HG03460 (cell line): ENCODE data around the gene CGB7.

ENCODE experiments used
- ATAC-seq: cut with Tn5 transposase; IDR thresholded peaks from one replicate; pipeline ENCODE4 v1.9.1; 2021; ENCODE audit not compliant: unreplicated experiment

CGB7 gene

DNA sequence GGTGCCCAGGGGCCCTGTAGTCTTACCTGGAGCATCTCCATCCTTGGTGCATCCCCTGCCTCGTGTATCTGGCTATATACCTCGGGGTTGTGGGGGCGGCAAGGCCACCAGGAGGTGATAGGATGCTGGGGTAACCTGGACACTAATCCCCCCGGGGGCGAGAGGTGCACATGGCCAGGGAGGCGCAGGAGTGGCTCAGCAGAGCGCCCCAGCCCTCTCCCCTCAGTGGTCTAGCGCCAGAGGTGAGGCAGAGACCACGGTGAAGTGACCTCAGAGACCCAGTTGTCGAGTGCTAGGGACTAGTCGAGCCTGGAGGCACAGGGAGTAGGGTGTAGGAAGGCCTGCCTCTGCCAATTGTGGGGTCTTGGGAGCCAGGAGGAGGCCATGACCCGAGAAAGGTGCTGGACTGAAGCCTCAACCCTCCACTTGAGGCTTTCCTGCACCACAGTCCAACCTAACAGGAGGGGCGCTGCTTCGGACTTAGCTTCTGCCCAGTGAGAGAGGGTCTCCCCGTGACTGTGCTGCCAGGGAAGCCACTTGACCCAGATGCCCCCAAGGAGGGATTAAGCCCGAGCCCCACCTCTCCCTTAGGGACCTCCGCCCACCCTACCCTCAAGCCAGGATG, 40.4 kb downstream of the CGB7 start, which contains the start of gene LHB:
Gene LHB (minus strand): TSS at position 51 of the 625 bp plus-strand sequence. CDS start 10 bp downstream, at position 41.
- no peak for ATAC-seq

DNA sequence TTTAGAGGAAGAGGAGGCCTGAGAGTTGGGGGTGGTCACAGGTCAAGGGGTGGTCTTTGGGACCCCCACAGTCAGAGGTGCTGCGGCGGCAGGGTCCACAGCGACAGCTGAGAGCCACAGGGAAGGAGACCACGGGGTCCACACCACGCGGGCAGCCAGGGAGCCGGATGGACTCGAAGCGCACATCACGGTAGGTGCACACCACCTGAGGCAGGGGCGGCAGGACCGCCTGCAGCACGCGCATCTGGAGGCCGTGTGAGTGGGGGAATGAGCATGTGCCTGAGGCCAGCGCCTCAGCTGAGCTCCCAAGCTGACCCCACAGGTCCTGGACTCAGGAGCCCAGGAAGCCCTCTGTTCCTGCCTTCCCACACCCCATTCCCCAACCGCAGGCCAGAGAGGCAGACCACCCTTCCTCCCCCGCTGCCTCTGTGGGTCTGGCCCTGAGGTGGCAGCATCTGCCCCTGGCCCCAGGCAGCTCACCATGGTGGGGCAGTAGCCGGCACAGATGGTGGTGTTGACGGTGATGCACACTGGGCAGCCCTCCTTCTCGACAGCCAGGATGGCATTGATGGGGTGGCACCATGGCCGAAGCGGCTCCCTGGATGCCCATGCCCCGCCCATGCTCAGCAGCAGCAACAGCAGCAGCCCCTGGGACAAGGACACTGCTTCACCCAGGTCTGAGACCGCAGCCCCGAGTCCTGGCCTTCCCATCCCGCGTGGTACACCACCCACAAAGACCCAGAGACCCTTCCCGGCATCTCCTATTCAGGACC, 41.3 kb downstream of the CGB7 start:
- ATAC-seq: no peak

DNA sequence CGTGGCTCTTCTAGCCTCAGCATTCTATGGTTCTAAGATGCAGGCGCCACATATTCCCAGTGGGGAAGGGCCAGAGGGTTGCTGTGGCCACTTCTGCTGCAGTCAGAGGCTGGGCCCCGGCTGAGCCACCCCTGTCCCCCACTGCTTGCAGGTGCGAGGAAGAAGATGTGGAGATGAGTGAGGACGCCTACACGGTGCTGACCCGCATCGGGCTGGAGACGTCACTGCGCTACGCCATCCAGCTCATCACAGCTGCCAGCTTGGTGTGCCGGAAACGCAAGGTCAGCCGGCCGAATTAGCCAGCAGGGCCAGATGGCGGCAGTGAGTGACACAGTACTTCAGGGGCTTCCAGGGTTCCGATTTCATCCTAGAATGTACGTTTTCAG, 42.7 kb downstream of the CGB7 start:
- ATAC-seq: no peak

DNA sequence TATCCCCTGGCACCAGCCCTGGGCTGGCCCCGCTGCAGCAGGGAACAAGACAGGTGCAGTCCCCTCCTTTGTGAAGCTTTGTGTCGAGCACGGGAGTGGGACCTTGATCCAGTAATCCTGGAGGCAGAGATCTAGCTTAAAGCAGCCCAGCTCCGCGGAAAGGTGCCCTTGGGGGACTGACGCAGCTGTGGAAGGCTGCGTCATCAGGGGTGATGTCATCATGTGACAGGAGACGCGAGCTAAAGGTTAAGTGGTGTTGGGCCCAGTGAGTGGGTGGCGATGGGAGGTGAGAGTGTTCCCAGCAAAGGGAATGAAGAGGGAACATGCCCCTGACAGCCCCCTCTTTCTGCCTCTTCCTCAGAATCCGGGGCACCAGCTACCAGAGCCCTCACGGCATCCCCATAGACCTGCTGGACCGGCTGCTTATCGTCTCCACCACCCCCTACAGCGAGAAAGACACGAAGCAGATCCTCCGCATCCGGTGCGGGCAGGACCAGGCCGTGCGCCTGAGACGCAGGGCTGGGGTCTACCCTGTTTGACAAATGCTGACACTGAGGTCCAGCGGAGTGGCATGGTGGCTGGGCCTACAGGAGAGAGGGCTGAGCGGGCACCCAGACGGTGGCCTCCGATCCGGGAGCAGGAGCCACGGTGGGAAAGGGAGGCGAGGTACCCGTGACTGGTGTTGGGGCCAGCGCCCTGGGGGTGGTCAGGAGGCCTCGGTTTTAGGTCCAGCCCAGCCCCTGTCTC, 43.3 kb downstream of the CGB7 start:
- ATAC-seq: no peak

DNA sequence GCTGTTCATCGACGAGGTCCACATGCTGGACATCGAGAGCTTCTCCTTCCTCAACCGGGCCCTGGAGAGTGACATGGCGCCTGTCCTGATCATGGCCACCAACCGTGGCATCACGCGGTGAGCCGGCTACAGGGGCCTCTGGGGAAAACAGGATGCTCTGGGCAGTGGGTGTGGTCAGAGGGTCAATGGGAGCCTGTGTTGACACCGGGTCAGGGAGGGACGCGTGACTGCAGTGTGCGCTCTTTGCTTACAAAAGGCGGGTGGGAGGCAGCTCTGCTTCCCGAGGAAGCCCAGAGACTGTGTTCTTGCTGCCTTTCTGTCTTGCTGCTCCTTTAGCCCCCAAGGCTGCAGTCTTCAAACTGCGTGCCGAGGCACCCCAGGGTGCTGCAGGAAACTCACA, 46.4 kb downstream of the CGB7 start:
- no peak for ATAC-seq

DNA sequence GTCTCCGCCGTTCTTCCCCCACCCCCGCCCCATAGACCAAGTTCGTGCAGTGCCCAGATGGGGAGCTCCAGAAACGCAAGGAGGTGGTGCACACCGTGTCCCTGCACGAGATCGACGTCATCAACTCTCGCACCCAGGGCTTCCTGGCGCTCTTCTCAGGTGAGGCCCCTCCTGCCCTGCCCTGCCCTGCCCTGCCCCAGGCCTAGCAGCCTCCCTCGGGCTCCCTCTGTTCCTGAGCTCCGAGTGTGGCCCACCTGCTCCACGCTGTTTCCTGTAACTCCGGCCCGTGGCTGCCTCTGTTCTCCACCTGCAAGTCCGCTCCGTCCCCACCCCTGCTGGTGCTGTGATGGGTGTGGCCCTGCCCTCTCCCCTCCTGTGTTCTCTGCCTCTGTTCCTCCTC, 47.1 kb downstream of the CGB7 start:
- no peak for ATAC-seq

DNA sequence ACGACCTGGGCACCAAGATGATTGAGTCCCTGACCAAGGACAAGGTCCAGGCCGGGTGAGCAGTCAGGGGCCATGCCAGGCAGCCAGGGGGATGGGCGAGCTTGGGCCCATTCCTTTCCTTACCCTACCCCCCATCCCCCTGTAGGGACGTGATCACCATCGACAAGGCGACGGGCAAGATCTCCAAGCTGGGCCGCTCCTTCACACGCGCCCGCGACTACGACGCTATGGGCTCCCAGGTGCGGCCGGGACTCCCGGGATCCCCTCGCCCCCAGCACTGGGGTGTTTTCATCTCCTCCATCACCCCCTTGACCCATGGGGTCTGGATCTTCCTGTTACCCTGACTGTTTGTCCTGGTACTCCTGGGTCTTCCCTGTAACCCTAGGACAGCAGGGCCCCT, 47.7 kb downstream of the CGB7 start:
- ATAC-seq: no peak

DNA sequence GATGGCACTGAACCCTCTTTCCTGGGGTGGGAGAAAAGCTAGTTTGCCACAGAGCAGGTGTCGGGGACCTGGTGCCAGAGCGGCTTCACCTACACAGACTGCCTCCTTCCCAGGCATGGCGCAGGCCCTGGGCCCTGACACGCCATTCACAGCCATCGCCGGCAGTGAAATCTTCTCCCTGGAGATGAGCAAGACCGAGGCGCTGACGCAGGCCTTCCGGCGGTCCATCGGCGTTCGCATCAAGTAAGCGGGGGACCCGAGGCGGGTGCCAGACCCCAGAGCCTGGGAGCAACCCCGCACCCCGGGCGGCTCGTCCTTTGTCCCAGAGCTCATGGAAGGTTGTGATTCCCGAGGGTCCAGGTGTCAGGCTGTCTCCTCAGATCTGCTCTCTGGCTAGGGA, 50.6 kb downstream of the CGB7 start:
- no peak for ATAC-seq

DNA sequence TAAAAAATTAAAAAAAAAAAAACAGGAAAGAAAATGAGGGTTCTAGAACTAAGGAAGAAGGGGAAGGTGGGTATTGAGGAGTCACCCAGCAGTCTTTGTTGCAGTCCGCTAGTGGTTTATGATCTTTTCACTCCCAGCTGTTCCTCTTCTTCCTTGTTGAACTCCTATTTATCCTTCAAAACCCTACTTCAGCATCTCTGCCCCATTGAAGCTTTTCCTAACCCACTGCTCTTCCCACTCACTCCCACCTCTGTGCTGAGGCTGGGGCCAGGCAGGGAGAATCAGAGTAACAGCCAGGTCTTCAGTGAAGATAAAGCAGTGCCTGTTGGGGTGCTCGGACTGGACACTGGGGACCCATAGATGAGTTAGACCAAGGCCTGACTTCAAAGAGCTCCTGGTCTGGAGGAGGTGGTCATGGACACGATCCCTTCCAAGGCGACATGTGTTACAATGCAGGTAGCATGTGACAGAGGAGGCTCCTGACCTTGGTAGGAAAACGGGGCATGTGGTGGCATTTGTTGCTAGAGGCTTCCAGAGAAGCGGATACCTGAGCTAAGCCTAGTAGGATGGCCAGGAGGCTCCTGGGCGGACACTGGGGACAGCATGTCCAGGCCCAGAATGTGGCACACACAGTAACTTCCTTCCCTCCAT, 52.5 kb downstream of the CGB7 start:
- ATAC-seq: no peak
